MG63 (cell line): ENCODE results near the gene MEG3. TPM values are rescaled to one million over a fixed set of nuclear protein-coding genes. Genes with fewer than 3 reads are reported as not detected.

Source experiments
- DNase-seq: peaks from one replicate; pipeline ENCODE4 v3.0.0-alpha.2; 2020
- H3K27me3 ChIP-seq: fragments of 250-450 bp; sonication (Bioruptor Pico); 2 replicates; pipeline ENCODE4 v1.5.1; 2020; ENCODE audit warnings: mild to moderate bottlenecking, moderate library complexity
- H3K36me3 ChIP-seq: fragments of 250-450 bp; sonication (Bioruptor Pico); 2 replicates; pipeline ENCODE4 v1.5.1; 2020; ENCODE audit warnings: mild to moderate bottlenecking, moderate library complexity
- H3K4me3 ChIP-seq: fragments of 250-450 bp; sonication (Bioruptor Pico); 2 replicates; pipeline ENCODE4 v1.5.1; 2020; ENCODE audit warnings: mild to moderate bottlenecking, moderate library complexity
- H3K9me3 ChIP-seq: fragments of 250-450 bp; sonication (Bioruptor Pico); 2 replicates; pipeline ENCODE4 v1.5.1; 2020; ENCODE audit warnings: mild to moderate bottlenecking, moderate library complexity
- total RNA-seq: library from RNA; depleted of rRNA; stranded (reverse); fragments of >200 nt; shearing (Covaris generic); gene quantifications from 2 replicates; pipeline ENCODE4 v1.2.3, GENCODE V29; 2014; ENCODE audit warnings: low replicate concordance; rRNA removed

MEG3 gene
- total RNA-seq, 1 experiment from 2014 or later, result not detected

- no peaks in the 10 kb centered on the region for H3K27me3 ChIP-seq
- peak; percentile 53 for DNase-seq
- no peaks in the 10 kb centered on the region for H3K9me3 ChIP-seq
- H3K4me3 ChIP-seq, result no peak overlapping the region
- no peaks in the 10 kb centered on the region for H3K36me3 ChIP-seq
These were observed 75.0 kb downstream of the MEG3 start for GRCh38 chr14:100900837-100901390.

- H3K27me3 ChIP-seq, result no peaks in the 10 kb centered on the region
- no peak for DNase-seq
- no peak overlapping the region for H3K4me3 ChIP-seq
- H3K9me3 ChIP-seq, result no peaks in the 10 kb centered on the region
- H3K36me3 ChIP-seq, result no peaks in the 10 kb centered on the region
These were observed 75.7 kb downstream of the MEG3 start for GRCh38 chr14:100901391-100902183.

- H3K36me3 ChIP-seq, result no peaks in the 10 kb centered on the region
- no peak for DNase-seq
- no peaks in the 10 kb centered on the region for H3K27me3 ChIP-seq
- no peak overlapping the region for H3K4me3 ChIP-seq
- no peaks in the 10 kb centered on the region for H3K9me3 ChIP-seq
These were observed 76.6 kb downstream of the MEG3 start for GRCh38 chr14:100902295-100903133.

- Histone ChIP-seq H3K9me3 (no peaks in the 10 kb centered on the region), H3K4me3 (no peak overlapping the region), H3K27me3 (no peaks in the 10 kb centered on the region), H3K36me3 (no peaks in the 10 kb centered on the region)
- DNase-seq, result no peak
These were observed 77.2 kb downstream of the MEG3 start for GRCh38 chr14:100903134-100903468.

- Histone ChIP-seq H3K27me3 (no peaks in the 10 kb centered on the region), H3K4me3 (no peak within 1 kb of the TSS), H3K9me3 (no peaks in the 10 kb centered on the region), H3K36me3 (no peaks in the 10 kb centered on the region)
- DNase-seq, result no peak
These were observed 77.8 kb downstream of the MEG3 start, which contains the start of gene RTL1 for GRCh38 chr14:100903672-100904185. Gene RTL1, minus strand, starts transcription at chr14:100903722. Its CDS starts 18,934 bp downstream, at chr14:100884788.

GRCh38 chr14:100904307-100905087 is 78.6 kb downstream of the MEG3 start:
- Histone ChIP-seq H3K4me3 (no peak overlapping the region), H3K27me3 (no peaks in the 10 kb centered on the region), H3K9me3 (no peaks in the 10 kb centered on the region), H3K36me3 (no peaks in the 10 kb centered on the region)
- peak; percentile 24 for DNase-seq

GRCh38 chr14:100905166-100905565 is 79.2 kb downstream of the MEG3 start:
- Histone ChIP-seq H3K4me3 (no peak overlapping the region), H3K27me3 (no peaks in the 10 kb centered on the region), H3K36me3 (no peaks in the 10 kb centered on the region), H3K9me3 (no peaks in the 10 kb centered on the region)
- DNase-seq, result no peak

- Histone ChIP-seq H3K9me3 (no peaks in the 10 kb centered on the region), H3K27me3 (no peaks in the 10 kb centered on the region), H3K4me3 (no peak overlapping the region), H3K36me3 (no peaks in the 10 kb centered on the region)
- no peak for DNase-seq
These were observed 80.5 kb downstream of the MEG3 start for GRCh38 chr14:100906420-100906819.

GRCh38 chr14:100907240-100907639 is 81.3 kb downstream of the MEG3 start:
- H3K27me3 ChIP-seq, result no peaks in the 10 kb centered on the region
- H3K9me3 ChIP-seq, result no peaks in the 10 kb centered on the region
- no peak overlapping the region for H3K4me3 ChIP-seq
- DNase-seq, result no peak
- H3K36me3 ChIP-seq, result no peaks in the 10 kb centered on the region

GRCh38 chr14:100909439-100909838 is 83.5 kb downstream of the MEG3 start:
- no peak for DNase-seq

More at GRCh38 chr14:100909439-100909838, 83.5 kb downstream of the MEG3 start:
- Histone ChIP-seq H3K27me3 (no peaks in the 10 kb centered on the region), H3K4me3 (no peak overlapping the region), H3K36me3 (no peaks in the 10 kb centered on the region), H3K9me3 (no peaks in the 10 kb centered on the region)

Other genes with a start within 250 kb of the MEG3 start
- 2.3 and 8.2 TPM in 2 replicates for gene BEGAIN, start 238.7 kb upstream of the MEG3 start, total RNA-seq
- not detected in 2 replicates for gene DLK1, start 99.2 kb upstream of the MEG3 start, total RNA-seq
- gene RTL1, start 77.6 kb downstream of the MEG3 start, total RNA-seq, result not detected in 2 replicates